Occipital lobe (tissue), 2 donors: Measurements from ENCODE around the gene MADCAM1. TPM values are rescaled to one million over a fixed set of nuclear protein-coding genes. Genes with fewer than 3 reads are reported as not detected.
"Not testable (repeated sequence)": the region's sequence is repeated elsewhere in the genome, so short reads cannot be mapped to it uniquely, and the experiment has no call there.

ENCODE experiments used
- DNase-seq: peaks from one replicate; lab custom pipeline; 2025; lab: John Stamatoyannopoulos, UW
- total RNA-seq: library from RNA; depleted of rRNA; stranded (reverse); fragments of >200 nt; gene quantifications from one replicate; pipeline ENCODE4 v1.2.3, GENCODE V29; 2014

The MADCAM1 gene
- total RNA-seq, 1 donor from 2014 or later: 0.16 TPM

GRCh38 chr19:465056-465816 lies 31.1 kb upstream of the MADCAM1 start:
- no peak for DNase-seq

GRCh38 chr19:467554-467953 lies 28.7 kb upstream of the MADCAM1 start:
- no peak for DNase-seq

- DNase-seq: no peak
Observed at GRCh38 chr19:468587-469256, 27.6 kb upstream of the MADCAM1 start.

GRCh38 chr19:469833-470232 lies 26.5 kb upstream of the MADCAM1 start:
- DNase-seq: no peak

- no peak for DNase-seq
Observed at GRCh38 chr19:470701-471100, 25.6 kb upstream of the MADCAM1 start.

GRCh38 chr19:472005-472858 lies 24.1 kb upstream of the MADCAM1 start:
- no peak for DNase-seq

GRCh38 chr19:474126-475078 lies 21.9 kb upstream of the MADCAM1 start:
- no peak for DNase-seq

GRCh38 chr19:475360-475759 lies 20.9 kb upstream of the MADCAM1 start:
- DNase-seq: no peak

GRCh38 chr19:478236-478903 lies 17.9 kb upstream of the MADCAM1 start:
- no peak for DNase-seq

GRCh38 chr19:478976-479375 lies 17.3 kb upstream of the MADCAM1 start:
- no peak for DNase-seq

GRCh38 chr19:480016-480855 lies 16.1 kb upstream of the MADCAM1 start:
- DNase-seq: peak; percentile 43

- DNase-seq: not testable (repeated sequence)
Observed at GRCh38 chr19:481100-481499, 15.2 kb upstream of the MADCAM1 start.

GRCh38 chr19:482186-483041 lies 13.9 kb upstream of the MADCAM1 start:
- no peak for DNase-seq

- DNase-seq: no peak
Observed at GRCh38 chr19:483332-484072, 12.8 kb upstream of the MADCAM1 start.

- DNase-seq: no peak
Observed at GRCh38 chr19:484494-484893, 11.8 kb upstream of the MADCAM1 start.

GRCh38 chr19:485077-485476 lies 11.2 kb upstream of the MADCAM1 start:
- DNase-seq: no peak

GRCh38 chr19:485583-486236 lies 10.6 kb upstream of the MADCAM1 start:
- DNase-seq: peak; percentile 86
